ENCODE results near the gene PLXNA4. TPM values are rescaled to one million over a fixed set of nuclear protein-coding genes. Genes with fewer than 3 reads are reported as not detected.

Gene PLXNA4
- total RNA-seq, 4 donors from 2014 or later = 4.8 to 19.7 (median 10.7) TPM

- TF ChIP-seq POLR2AphosphoS5 (IDR thresholded peaks at IDR 0.05) (no peak), CTCF (IDR thresholded peaks at IDR 0.05) (no peak), EP300 (IDR thresholded peaks at IDR 0.05) (no peak), POLR2A (IDR thresholded peaks at IDR 0.05) (no peak)
- ATAC-seq = no peak
These were observed 345.8 kb downstream of the PLXNA4 start for GRCh38 chr7:132230462-132230861.

GRCh38 chr7:132228240-132228639, 348.0 kb downstream of the PLXNA4 start:
- Histone ChIP-seq H3K27me3 (no peaks in the 10 kb centered on the region), H3K9me3 (no peaks in the 10 kb centered on the region), H3K27ac (no peak overlapping the region), H3K4me1 (no peaks in the 10 kb centered on the region), H3K4me3 (no peak overlapping the region), H3K36me3 (no peaks in the 10 kb centered on the region)
- TF ChIP-seq POLR2A (IDR thresholded peaks at IDR 0.05) = no peak
- TF ChIP-seq EP300 (IDR thresholded peaks at IDR 0.05) = no peak
- no peak for TF ChIP-seq CTCF (IDR thresholded peaks at IDR 0.05)
- no peak for TF ChIP-seq POLR2AphosphoS5 (IDR thresholded peaks at IDR 0.05)
- no peak for ATAC-seq
- WGBS, 2 donors (ENCODE audit: low coverage in 1 of 2) = 95 to 100% methylated on average over 1 to 4 of the region's 14 CpGs

More at GRCh38 chr7:132230462-132230861, 345.8 kb downstream of the PLXNA4 start:
- Histone ChIP-seq H3K27me3 (no peaks in the 10 kb centered on the region), H3K36me3 (no peaks in the 10 kb centered on the region), H3K4me3 (no peak overlapping the region), H3K4me1 (no peaks in the 10 kb centered on the region), H3K9me3 (no peaks in the 10 kb centered on the region), H3K27ac (no peak overlapping the region)
- 78 to 82% methylated on average over 5 of the region's 7 CpGs for WGBS, 2 donors (ENCODE audit: low coverage in 1 of 2)

- Histone ChIP-seq H3K4me3 (no peak overlapping the region), H3K36me3 (no peaks in the 10 kb centered on the region), H3K27me3 (no peaks in the 10 kb centered on the region), H3K9me3 (no peaks in the 10 kb centered on the region), H3K4me1 (no peaks in the 10 kb centered on the region), H3K27ac (no peak overlapping the region)
- WGBS, 2 donors (ENCODE audit: low coverage in 1 of 2) = 50% methylated on average over 1 of the region's 3 CpGs; no CpG with 5 or more reads in 1 of the 2 donors
- no peak for ATAC-seq
- TF ChIP-seq EP300 (IDR thresholded peaks at IDR 0.05) (no peak), POLR2AphosphoS5 (IDR thresholded peaks at IDR 0.05) (no peak), POLR2A (IDR thresholded peaks at IDR 0.05) (no peak)
These were observed 349.3 kb downstream of the PLXNA4 start for GRCh38 chr7:132226957-132227290.

GRCh38 chr7:132226046-132226956, 350.0 kb downstream of the PLXNA4 start:
- no peak for ATAC-seq
- Histone ChIP-seq H3K27me3 (no peaks in the 10 kb centered on the region), H3K27ac (no peak overlapping the region), H3K36me3 (no peaks in the 10 kb centered on the region), H3K4me1 (no peaks in the 10 kb centered on the region), H3K4me3 (no peak overlapping the region), H3K9me3 (no peaks in the 10 kb centered on the region)
- TF ChIP-seq CTCF (IDR thresholded peaks at IDR 0.05) (no peak), EP300 (IDR thresholded peaks at IDR 0.05) (no peak), POLR2A (IDR thresholded peaks at IDR 0.05) (no peak), POLR2AphosphoS5 (IDR thresholded peaks at IDR 0.05) (no peak)
- WGBS, 2 donors (ENCODE audit: low coverage in 1 of 2) = 71 to 83% methylated on average over 3 to 4 of the region's 11 CpGs

- Histone ChIP-seq H3K4me1 (no peaks in the 10 kb centered on the region), H3K27me3 (no peaks in the 10 kb centered on the region), H3K36me3 (no peaks in the 10 kb centered on the region), H3K9me3 (no peaks in the 10 kb centered on the region), H3K27ac (no peak overlapping the region), H3K4me3 (no peak overlapping the region)
- 88% methylated on average over 2 of the region's 8 CpGs; no CpG with 5 or more reads in 1 of the 2 donors for WGBS, 2 donors (ENCODE audit: low coverage in 1 of 2)
- ATAC-seq = no peak
- TF ChIP-seq POLR2AphosphoS5 (IDR thresholded peaks at IDR 0.05) = no peak
- no peak for TF ChIP-seq CTCF (IDR thresholded peaks at IDR 0.05)
- TF ChIP-seq POLR2A (IDR thresholded peaks at IDR 0.05) = no peak
- TF ChIP-seq EP300 (IDR thresholded peaks at IDR 0.05) = no peak
These were observed 350.8 kb downstream of the PLXNA4 start for GRCh38 chr7:132225216-132226030.

Data from gastroesophageal sphincter (tissue), 4 donors.